Tibial artery (tissue), 4 donors: Measurements from ENCODE around the gene CRELD1.

ENCODE experiments used
- DNase-seq, 2 donors: peaks; one replicate each; pipeline ENCODE4 v3.0.0-alpha.2; 2019
- H3K27ac ChIP-seq, 2 donors: fragments of 200-600 bp; sonication (generic) in 1 of 2; 1 replicate in 1 of 2; 2 replicates in 1 of 2; pipeline ENCODE4 v1.5.1; 2018 to 2019; ENCODE audit warnings: mild to moderate bottlenecking in 1 of 2
- H3K27me3 ChIP-seq, 2 donors: fragments of 200-600 bp; sonication (generic) in 1 of 2; one replicate each; pipeline versions ENCODE4 v1.5.1 to v1.6.0; 2016 to 2019
- H3K36me3 ChIP-seq, 3 donors: fragments of 200-600 bp; sonication (generic) in 2 of 3; one replicate each; pipeline ENCODE4 v1.5.1; 2016 to 2019; ENCODE audit warnings: mild to moderate bottlenecking in 2 of 3
- H3K4me1 ChIP-seq, 4 donors: fragments of 200-600 bp; sonication (generic) in 2 of 4; 1 replicate in 3 of 4; 2 replicates in 1 of 4; pipeline ENCODE4 v1.5.1; 2016 to 2019
- H3K4me3 ChIP-seq, 2 donors: fragments of 200-600 bp; sonication (generic) in 1 of 2; 1 replicate in 1 of 2; 2 replicates in 1 of 2; pipeline ENCODE4 v1.5.1; 2018 to 2019; ENCODE audit warnings: mild to moderate bottlenecking in 2 of 2
- H3K9me3 ChIP-seq, 3 donors: fragments of 200-600 bp; sonication (generic) in 1 of 3; one replicate each; pipeline ENCODE4 v1.5.1; 2016 to 2019
- CTCF ChIP-seq, 2 experiments: fragments of 200-600 bp in 1 of 2; fragments of 450-650 bp in 1 of 2; IDR thresholded peaks; one replicate each; pipeline ENCODE4 v1.5.1; 2017 to 2019; ENCODE audit warnings: antibody characterized with exemption in 2 of 2, mild to moderate bottlenecking in 1 of 2, moderate library complexity in 1 of 2
- intact Hi-C: fragments of 100-400 bp; cut with DNase I; formaldehyde crosslinking; loops from one replicate; pipeline ENCODE4 v1.15.0; 2023; ENCODE audit warnings: low total_unique reads

The CRELD1 gene

GRCh38 chr3:9909221-9910013 is 24.2 kb upstream of the CRELD1 start:
- no peak for TF ChIP-seq CTCF (IDR thresholded peaks at IDR 0.05)
- DNase-seq, result no peak
- intact Hi-C loops, result loop anchor here (5.0 kb wide), 1 partner anchor 57 kb away; no protein-coding TSS in a partner anchor
- no peaks in the 10 kb centered on the region for H3K9me3 ChIP-seq
- H3K27me3 ChIP-seq, result no peaks in the 10 kb centered on the region
- peaks cover 0 to 30% (median 10%) of the 10 kb centered on the region in 4 donors for H3K4me1 ChIP-seq
- H3K27ac ChIP-seq, result no peak overlapping the region
- H3K36me3 ChIP-seq, result peaks cover 13 to 65% (median 18%) of the 10 kb centered on the region in 3 donors
- H3K4me3 ChIP-seq, result no peak overlapping the region

- TF ChIP-seq CTCF (IDR thresholded peaks at IDR 0.05), result no peak
- DNase-seq, result no peak
Observed at GRCh38 chr3:9911863-9912262, 21.8 kb upstream of the CRELD1 start.

GRCh38 chr3:9912294-9912935 is 21.2 kb upstream of the CRELD1 start:
- Histone ChIP-seq H3K4me1 (peaks cover 5 to 46% (median 28%) of the 10 kb centered on the region in 4 donors), H3K36me3 (peaks cover 5 to 52% (median 10%) of the 10 kb centered on the region in 3 donors), H3K27me3 (no peaks in the 10 kb centered on the region), H3K27ac (no peak overlapping the region), H3K9me3 (no peaks in the 10 kb centered on the region), H3K4me3 (no peak overlapping the region)
- TF ChIP-seq CTCF (IDR thresholded peaks at IDR 0.05), result no peak
- intact Hi-C loops, result loop anchor here (5.0 kb wide), 1 partner anchor 60 kb away; no protein-coding TSS in a partner anchor
- DNase-seq, result no peak

More at GRCh38 chr3:9911863-9912262, 21.8 kb upstream of the CRELD1 start:
- Histone ChIP-seq H3K36me3 (peaks cover 7 to 57% (median 15%) of the 10 kb centered on the region in 3 donors), H3K4me1 (peaks cover 5 to 44% (median 27%) of the 10 kb centered on the region in 4 donors), H3K4me3 (no peak overlapping the region), H3K27ac (no peak overlapping the region), H3K9me3 (no peaks in the 10 kb centered on the region), H3K27me3 (no peaks in the 10 kb centered on the region)
- intact Hi-C loops, result loop anchor here (5.0 kb wide), 1 partner anchor 60 kb away; no protein-coding TSS in a partner anchor

- H3K4me1 ChIP-seq, result peaks cover 5 to 56% (median 40%) of the 10 kb centered on the region in 4 donors
- H3K36me3 ChIP-seq, result peaks cover 5 to 40% (median 9%) of the 10 kb centered on the region in 3 donors
- H3K27ac ChIP-seq, result peak overlapping the region; percentile 92 to 95
- no peak for TF ChIP-seq CTCF (IDR thresholded peaks at IDR 0.05)
- DNase-seq, result no peak
- no peaks in the 10 kb centered on the region for H3K9me3 ChIP-seq
- H3K4me3 ChIP-seq, result no peak overlapping the region
- intact Hi-C loops, result loop anchor here (5.0 kb wide), 1 partner anchor 61 kb away; no protein-coding TSS in a partner anchor
- H3K27me3 ChIP-seq, result no peaks in the 10 kb centered on the region
Observed at GRCh38 chr3:9913601-9914000, 20.0 kb upstream of the CRELD1 start.

GRCh38 chr3:9914011-9914410 is 19.6 kb upstream of the CRELD1 start:
- Histone ChIP-seq H3K36me3 (peaks cover 5 to 36% (median 5%) of the 10 kb centered on the region in 3 donors), H3K27ac (peak overlapping the region; percentile 92 to 95), H3K27me3 (no peaks in the 10 kb centered on the region), H3K4me1 (peaks cover 5 to 60% (median 40%) of the 10 kb centered on the region in 4 donors), H3K9me3 (no peaks in the 10 kb centered on the region), H3K4me3 (no peak overlapping the region)
- intact Hi-C loops, result loop anchor here (2.0 to 5.0 kb wide), 2 partner anchors 23 to 62 kb away; partner anchors contain the start of gene JAGN1
- DNase-seq, result no peak
- TF ChIP-seq CTCF (IDR thresholded peaks at IDR 0.05), result no peak
